Parathyroid adenoma (tissue), 2 donors: ENCODE measurements around the gene TMEM44.

Source experiments
- H2AFZ ChIP-seq: fragments of 300-600 bp; sonication (generic); one replicate; pipeline ENCODE4 v1.7.0; 2017; ENCODE audit warnings: antibody characterized with exemption, mild to moderate bottlenecking
- H3K27ac ChIP-seq: fragments of 300-600 bp; sonication (generic); one replicate; pipeline ENCODE4 v1.7.0; 2017
- H3K27me3 ChIP-seq: fragments of 300-600 bp; sonication (generic); one replicate; pipeline ENCODE4 v1.7.0; 2017; ENCODE audit warnings: low read length; ENCODE audit not compliant: control insufficient read depth, insufficient read depth
- H3K36me3 ChIP-seq: fragments of 300-600 bp; sonication (generic); one replicate; pipeline ENCODE4 v1.7.0; 2017; ENCODE audit warnings: low read length; ENCODE audit not compliant: control insufficient read depth, insufficient read depth
- H3K4me1 ChIP-seq: fragments of 300-600 bp; sonication (generic); one replicate; pipeline ENCODE4 v1.7.0; 2017; ENCODE audit warnings: control low read depth
- H3K4me2 ChIP-seq: fragments of 300-600 bp; sonication (generic); one replicate; pipeline ENCODE4 v1.7.0; 2017; ENCODE audit warnings: low read length
- H3K4me3 ChIP-seq: fragments of 300-600 bp; sonication (generic); one replicate; pipeline ENCODE4 v1.7.0; 2017; ENCODE audit warnings: low read depth, low read length
- H3K79me2 ChIP-seq: fragments of 300-600 bp; sonication (generic); one replicate; pipeline ENCODE4 v1.7.0; 2017; ENCODE audit warnings: control low read depth
- H3K9ac ChIP-seq: fragments of 300-600 bp; sonication (generic); one replicate; pipeline ENCODE4 v1.7.0; 2017; ENCODE audit warnings: mild to moderate bottlenecking
- H3K9me3 ChIP-seq: fragments of 300-600 bp; sonication (generic); one replicate; pipeline ENCODE4 v1.7.0; 2017; ENCODE audit warnings: low read length; ENCODE audit not compliant: control insufficient read depth
- CTCF ChIP-seq: fragments of 300-600 bp; sonication (generic); IDR thresholded peaks from one replicate; pipeline ENCODE4 v1.7.0; 2017; ENCODE audit warnings: antibody characterized with exemption, mild to moderate bottlenecking
- donor health status: primary hyperparathyroidism.

Gene TMEM44

GRCh38 chr3:194540274-194540905 lies 92.8 kb downstream of the TMEM44 start:
- H2AFZ ChIP-seq, result no peak overlapping the region
- H3K4me1 ChIP-seq, result peaks cover 8% of the 10 kb centered on the region
- H3K9me3 ChIP-seq, result no peaks in the 10 kb centered on the region
- H3K4me2 ChIP-seq, result no peak overlapping the region
- H3K36me3 ChIP-seq, result no peaks in the 10 kb centered on the region
- H3K27ac ChIP-seq, result no peak overlapping the region
- no peaks in the 10 kb centered on the region for H3K79me2 ChIP-seq
- no peaks in the 10 kb centered on the region for H3K27me3 ChIP-seq
- no peak overlapping the region for H3K9ac ChIP-seq
- H3K4me3 ChIP-seq, result no peak overlapping the region
- TF ChIP-seq CTCF, result no peak

GRCh38 chr3:194539498-194539897 lies 93.7 kb downstream of the TMEM44 start:
- H3K27me3 ChIP-seq, result no peaks in the 10 kb centered on the region
- no peak for TF ChIP-seq CTCF
- H3K4me3 ChIP-seq, result no peak overlapping the region
- no peaks in the 10 kb centered on the region for H3K36me3 ChIP-seq
- no peak overlapping the region for H3K27ac ChIP-seq
- no peak overlapping the region for H2AFZ ChIP-seq
- H3K9me3 ChIP-seq, result no peaks in the 10 kb centered on the region
- H3K9ac ChIP-seq, result no peak overlapping the region
- peaks cover 8% of the 10 kb centered on the region for H3K4me1 ChIP-seq
- no peak overlapping the region for H3K4me2 ChIP-seq
- H3K79me2 ChIP-seq, result no peaks in the 10 kb centered on the region

- TF ChIP-seq CTCF, result no peak
- Histone ChIP-seq H3K4me2 (peak overlapping the region; percentile 16), H3K4me3 (no peak overlapping the region), H3K27me3 (no peaks in the 10 kb centered on the region), H3K36me3 (no peaks in the 10 kb centered on the region), H3K4me1 (peaks cover 8% of the 10 kb centered on the region), H3K79me2 (no peaks in the 10 kb centered on the region), H3K9ac (no peak overlapping the region), H3K27ac (no peak overlapping the region), H3K9me3 (no peaks in the 10 kb centered on the region), H2AFZ (peak overlapping the region; percentile 42)
These were observed 95.4 kb downstream of the TMEM44 start for GRCh38 chr3:194537732-194538247.
